ENCODE results near the gene IFNLR1.

Gene IFNLR1

DNA sequence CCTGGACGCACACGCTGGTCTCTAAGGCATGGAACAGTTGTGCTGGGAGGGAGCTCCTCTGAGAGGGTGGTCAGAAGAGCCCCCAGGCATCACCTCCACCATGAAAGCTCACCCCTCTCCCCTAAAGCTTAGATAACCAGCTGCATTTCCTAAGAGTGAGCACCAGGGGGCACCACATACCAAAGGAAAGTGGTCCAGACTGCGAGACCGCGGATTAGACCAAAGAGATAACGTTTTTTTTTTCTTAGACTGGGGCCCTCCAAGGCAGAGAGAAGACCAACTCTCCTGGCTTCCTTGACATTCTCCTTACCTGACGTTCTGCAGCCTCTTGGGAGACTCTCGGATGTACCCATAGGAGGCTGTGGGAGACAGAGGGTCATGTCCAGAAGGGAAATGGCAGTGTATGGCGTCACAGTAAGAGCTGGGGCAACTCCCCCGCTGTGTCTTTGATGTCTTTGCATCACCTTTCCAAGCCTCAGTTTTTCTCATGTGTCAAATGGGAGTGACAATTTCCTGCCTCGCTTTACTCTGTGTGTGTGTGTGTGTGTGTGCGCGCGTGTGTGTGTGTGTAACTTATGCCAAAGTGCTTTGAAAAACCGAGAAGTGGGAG lies 12.3 kb upstream of the IFNLR1 start:
- DNase-seq = peak; percentile 67 to 79 (median 70)
- peak overlapping the region in 2 of 7 experiments; percentile 19 to 42 for H3K4me3 ChIP-seq (ENCODE audit: control insufficient read depth in 1 of 7, extremely low read depth in 1 of 7, insufficient read depth in 4 of 7, low read depth in 2 of 7, low read length in 6 of 7)

DNA sequence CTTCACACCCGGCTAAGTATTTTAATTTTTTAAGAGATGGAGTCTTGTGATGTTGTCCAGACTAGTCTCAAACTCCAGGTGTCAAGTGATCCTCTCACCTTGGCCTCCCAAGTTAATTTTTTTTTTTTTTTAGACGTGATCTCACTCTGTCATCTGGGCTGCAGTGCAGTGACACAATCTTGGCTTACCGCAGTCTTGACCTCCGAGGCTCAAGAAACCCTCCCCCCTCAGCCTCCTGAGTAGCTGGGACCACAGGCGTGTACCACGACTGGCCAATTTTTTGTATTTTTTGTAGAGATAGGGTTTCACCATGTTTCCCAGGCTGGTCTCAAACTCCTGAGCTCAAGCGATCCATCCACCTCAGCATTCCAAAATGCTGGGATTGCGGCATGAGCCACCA lies 11.7 kb upstream of the IFNLR1 start:
- DNase-seq = no peak
- no CpG with 5 or more reads among the region's 8 CpGs for WGBS (ENCODE audit: insufficient coverage)
- Histone ChIP-seq H3K4me3 (ENCODE audit: control insufficient read depth in 1 of 7, extremely low read depth in 1 of 7, insufficient read depth in 4 of 7, low read depth in 2 of 7, low read length in 6 of 7) (no peak overlapping the region), H3K4me1 (ENCODE audit: control extremely low read depth in 1 of 4, control insufficient read depth in 4 of 4, insufficient read depth in 4 of 4, low read length in 3 of 4) (peaks cover 0 to 3% (median 0%) of the 10 kb centered on the region in 4 experiments), H3K36me3 (ENCODE audit: control insufficient read depth in 4 of 4, insufficient read depth in 4 of 4, low read length in 3 of 4) (no peaks in the 10 kb centered on the region), H3K27me3 (replicated peaks in 2 of 5; ENCODE audit: control insufficient read depth in 4 of 5, insufficient read depth in 5 of 5, low read length in 4 of 5) (peaks cover 0 to 8% (median 0%) of the 10 kb centered on the region in 5 experiments), H3K9me3 (ENCODE audit: control extremely low read depth in 1 of 5, control insufficient read depth in 4 of 5, insufficient read depth in 2 of 5, low read depth in 1 of 5, low read length in 4 of 5) (no peaks in the 10 kb centered on the region), H3K27ac (ENCODE audit: insufficient read depth in 1 of 2, low read depth in 1 of 2, low read length in 2 of 2, poor library complexity in 1 of 2, severe bottlenecking in 2 of 2) (no peak overlapping the region)
- ChIA-PET CTCF (interaction anchor here (0.6 to 7.6 kb wide), 29 partner anchors 8 to 628 kb away, joined by 3 to 244 read pairs (median 4); partner anchors contain the start of genes NIPAL3 and STPG1), POLR2A (interaction anchor here (0.6 to 1.3 kb wide), 3 partner anchors 30 to 221 kb away, joined by 3 read pairs; no protein-coding TSS in a partner anchor)

More for the DNA sequence above, 12.3 kb upstream of the IFNLR1 start:
- Histone ChIP-seq H3K27ac (ENCODE audit: insufficient read depth in 1 of 2, low read depth in 1 of 2, low read length in 2 of 2, poor library complexity in 1 of 2, severe bottlenecking in 2 of 2) (no peak overlapping the region), H3K36me3 (ENCODE audit: control insufficient read depth in 4 of 4, insufficient read depth in 4 of 4, low read length in 3 of 4) (no peaks in the 10 kb centered on the region), H3K27me3 (replicated peaks in 2 of 5; ENCODE audit: control insufficient read depth in 4 of 5, insufficient read depth in 5 of 5, low read length in 4 of 5) (peaks cover 0 to 6% (median 0%) of the 10 kb centered on the region in 5 experiments), H3K4me1 (ENCODE audit: control extremely low read depth in 1 of 4, control insufficient read depth in 4 of 4, insufficient read depth in 4 of 4, low read length in 3 of 4) (peaks cover 0 to 3% (median 0%) of the 10 kb centered on the region in 4 experiments), H3K9me3 (ENCODE audit: control extremely low read depth in 1 of 5, control insufficient read depth in 4 of 5, insufficient read depth in 2 of 5, low read depth in 1 of 5, low read length in 4 of 5) (no peaks in the 10 kb centered on the region)
- 9% methylated on average over 7 of the region's 15 CpGs for WGBS (ENCODE audit: insufficient coverage)
- POLR2A ChIA-PET = interaction anchor here (0.6 to 1.3 kb wide), 3 partner anchors 31 to 221 kb away, joined by 3 read pairs; no protein-coding TSS in a partner anchor
- CTCF ChIA-PET = interaction anchor here (0.6 to 7.6 kb wide), 30 partner anchors 9 to 628 kb away, joined by 3 to 244 read pairs (median 4); partner anchors contain the start of genes NIPAL3 and STPG1

DNA sequence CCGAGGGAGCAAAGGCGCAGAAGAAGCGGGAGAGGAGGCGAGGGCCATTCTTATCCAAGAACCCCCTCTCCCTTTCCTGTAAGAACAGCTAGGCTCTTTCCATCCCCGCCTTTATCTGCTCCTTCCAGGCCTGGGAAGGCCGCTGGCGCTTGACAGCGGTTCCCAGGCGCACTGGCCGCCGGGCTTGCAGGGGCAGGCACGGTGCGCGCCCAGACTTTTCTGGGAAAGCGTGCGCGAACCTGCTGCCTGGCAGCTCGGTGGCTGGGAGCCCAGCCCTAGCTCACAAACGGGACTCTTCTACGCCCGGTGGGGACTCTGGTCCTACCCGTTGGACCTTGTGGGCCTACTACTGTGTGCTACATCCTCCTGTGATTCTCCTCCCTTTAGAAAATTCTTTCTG lies 8.8 kb upstream of the IFNLR1 start:
- DNase-seq = no peak
- ChIA-PET POLR2A (no interaction called here), CTCF (interaction anchor here (0.9 to 7.6 kb wide), 2 partner anchors 191 to 197 kb away, joined by 3 to 244 read pairs; no protein-coding TSS in a partner anchor)
- Histone ChIP-seq H3K9me3 (ENCODE audit: control extremely low read depth in 1 of 5, control insufficient read depth in 4 of 5, insufficient read depth in 2 of 5, low read depth in 1 of 5, low read length in 4 of 5) (no peaks in the 10 kb centered on the region), H3K4me1 (ENCODE audit: control extremely low read depth in 1 of 4, control insufficient read depth in 4 of 4, insufficient read depth in 4 of 4, low read length in 3 of 4) (peaks cover 0 to 7% (median 1%) of the 10 kb centered on the region in 4 experiments), H3K27me3 (replicated peaks in 2 of 5; ENCODE audit: control insufficient read depth in 4 of 5, insufficient read depth in 5 of 5, low read length in 4 of 5) (peaks cover 0 to 9% (median 3%) of the 10 kb centered on the region in 5 experiments), H3K4me3 (ENCODE audit: control insufficient read depth in 1 of 7, extremely low read depth in 1 of 7, insufficient read depth in 4 of 7, low read depth in 2 of 7, low read length in 6 of 7) (no peak overlapping the region), H3K27ac (ENCODE audit: insufficient read depth in 1 of 2, low read depth in 1 of 2, low read length in 2 of 2, poor library complexity in 1 of 2, severe bottlenecking in 2 of 2) (no peak overlapping the region), H3K36me3 (ENCODE audit: control insufficient read depth in 4 of 4, insufficient read depth in 4 of 4, low read length in 3 of 4) (no peaks in the 10 kb centered on the region)
- 72% methylated on average over 21 of the region's 22 CpGs for WGBS (ENCODE audit: insufficient coverage)

DNA sequence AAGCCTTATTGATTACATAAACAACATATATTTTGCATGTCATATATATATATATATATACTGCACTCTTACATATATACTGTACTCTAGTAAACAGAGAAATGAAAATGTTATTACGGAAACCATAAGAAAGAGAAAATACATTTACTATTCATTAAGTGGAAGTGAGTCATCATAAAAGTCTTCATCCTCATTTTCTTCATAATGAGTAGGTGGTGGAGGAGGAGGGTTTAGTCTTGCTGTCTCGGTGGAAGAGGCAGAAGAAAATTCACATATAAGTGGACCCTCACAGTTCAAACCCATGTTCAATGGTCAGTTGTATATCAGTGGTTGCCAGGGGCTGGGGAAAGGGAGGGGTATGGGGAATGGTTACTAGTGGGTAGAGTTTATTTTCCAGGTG lies 8.0 kb upstream of the IFNLR1 start:
- H3K27ac ChIP-seq (ENCODE audit: insufficient read depth in 1 of 2, low read depth in 1 of 2, low read length in 2 of 2, poor library complexity in 1 of 2, severe bottlenecking in 2 of 2) = no peak overlapping the region
- CTCF ChIA-PET = interaction anchor here (1.7 to 7.6 kb wide), 2 partner anchors 45 to 198 kb away, joined by 3 to 244 read pairs; no protein-coding TSS in a partner anchor
- DNase-seq = no peak
- H3K9me3 ChIP-seq (ENCODE audit: control extremely low read depth in 1 of 5, control insufficient read depth in 4 of 5, insufficient read depth in 2 of 5, low read depth in 1 of 5, low read length in 4 of 5) = no peaks in the 10 kb centered on the region
- H3K4me3 ChIP-seq (ENCODE audit: control insufficient read depth in 1 of 7, extremely low read depth in 1 of 7, insufficient read depth in 4 of 7, low read depth in 2 of 7, low read length in 6 of 7) = no peak overlapping the region
- peaks cover 0 to 12% (median 3%) of the 10 kb centered on the region in 4 experiments for H3K4me1 ChIP-seq (ENCODE audit: control extremely low read depth in 1 of 4, control insufficient read depth in 4 of 4, insufficient read depth in 4 of 4, low read length in 3 of 4)
- POLR2A ChIA-PET = no interaction called here
- peaks cover 0 to 9% (median 3%) of the 10 kb centered on the region in 5 experiments for H3K27me3 ChIP-seq (replicated peaks in 2 of 5; ENCODE audit: control insufficient read depth in 4 of 5, insufficient read depth in 5 of 5, low read length in 4 of 5)
- no peaks in the 10 kb centered on the region for H3K36me3 ChIP-seq (ENCODE audit: control insufficient read depth in 4 of 4, insufficient read depth in 4 of 4, low read length in 3 of 4)
- whole genome bisulfite sequencing (ENCODE audit: insufficient coverage) = no CpG with 5 or more reads among the region's 2 CpGs

DNA sequence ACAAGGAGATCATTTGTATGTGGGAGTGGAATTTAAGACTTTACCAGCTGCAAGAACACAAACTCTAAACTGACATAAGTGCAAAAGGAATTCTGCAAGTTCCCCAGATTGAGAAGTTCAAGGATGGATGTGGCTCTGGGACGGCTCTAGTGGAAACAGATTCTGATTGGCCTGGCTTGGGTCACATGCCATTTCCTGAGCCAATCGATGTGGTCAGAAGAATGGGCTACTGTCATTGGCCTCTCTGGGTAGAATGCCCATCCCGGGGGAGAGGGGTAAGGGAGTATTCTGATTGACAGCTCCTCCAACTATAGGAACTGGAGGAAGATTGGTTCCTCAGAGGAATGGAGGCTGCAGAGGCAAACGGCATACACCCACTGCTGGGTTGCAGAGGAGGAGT lies 6.0 kb upstream of the IFNLR1 start:
- 83% methylated on average over 1 of the region's 4 CpGs for WGBS (ENCODE audit: insufficient coverage)
- Histone ChIP-seq H3K4me3 (ENCODE audit: control insufficient read depth in 1 of 7, extremely low read depth in 1 of 7, insufficient read depth in 4 of 7, low read depth in 2 of 7, low read length in 6 of 7) (no peak overlapping the region), H3K9me3 (ENCODE audit: control extremely low read depth in 1 of 5, control insufficient read depth in 4 of 5, insufficient read depth in 2 of 5, low read depth in 1 of 5, low read length in 4 of 5) (no peaks in the 10 kb centered on the region), H3K36me3 (ENCODE audit: control insufficient read depth in 4 of 4, insufficient read depth in 4 of 4, low read length in 3 of 4) (no peaks in the 10 kb centered on the region), H3K27ac (ENCODE audit: insufficient read depth in 1 of 2, low read depth in 1 of 2, low read length in 2 of 2, poor library complexity in 1 of 2, severe bottlenecking in 2 of 2) (no peak overlapping the region), H3K4me1 (ENCODE audit: control extremely low read depth in 1 of 4, control insufficient read depth in 4 of 4, insufficient read depth in 4 of 4, low read length in 3 of 4) (peaks cover 8 to 22% (median 10%) of the 10 kb centered on the region in 4 experiments), H3K27me3 (replicated peaks in 2 of 5; ENCODE audit: control insufficient read depth in 4 of 5, insufficient read depth in 5 of 5, low read length in 4 of 5) (peaks cover 0 to 18% (median 5%) of the 10 kb centered on the region in 5 experiments)
- ChIA-PET CTCF (interaction anchor here (6.1 kb wide), 1 partner anchor 199 kb away, joined by 30 read pairs; no protein-coding TSS in a partner anchor), POLR2A (no interaction called here)
- no peak for DNase-seq

DNA sequence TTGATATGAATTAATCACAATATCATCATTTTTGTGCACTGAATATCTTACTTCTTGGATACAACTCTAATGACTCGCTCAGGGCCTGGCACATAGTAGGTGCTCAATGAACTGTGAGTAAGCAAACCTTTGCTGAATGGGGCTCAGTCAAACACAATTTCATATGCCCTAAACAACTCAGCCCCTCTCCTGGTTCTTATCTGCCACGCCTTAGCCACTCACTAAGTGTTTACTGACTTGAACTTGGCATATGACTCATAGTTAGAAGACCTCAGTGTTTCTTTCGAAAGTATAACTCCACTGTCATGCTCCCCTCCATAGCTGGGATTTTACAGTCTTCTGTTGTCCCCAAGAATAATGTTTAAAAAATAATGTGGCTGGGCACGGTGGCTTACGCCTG lies 4.8 kb upstream of the IFNLR1 start:
- ChIA-PET CTCF (interaction anchor here (2.6 to 6.1 kb wide), 2 partner anchors 8 to 200 kb away, joined by 27 to 30 read pairs; no protein-coding TSS in a partner anchor), POLR2A (no interaction called here)
- Histone ChIP-seq H3K4me1 (ENCODE audit: control extremely low read depth in 1 of 4, control insufficient read depth in 4 of 4, insufficient read depth in 4 of 4, low read length in 3 of 4) (peaks cover 8 to 26% (median 18%) of the 10 kb centered on the region in 4 experiments), H3K36me3 (ENCODE audit: control insufficient read depth in 4 of 4, insufficient read depth in 4 of 4, low read length in 3 of 4) (no peaks in the 10 kb centered on the region), H3K9me3 (ENCODE audit: control extremely low read depth in 1 of 5, control insufficient read depth in 4 of 5, insufficient read depth in 2 of 5, low read depth in 1 of 5, low read length in 4 of 5) (no peaks in the 10 kb centered on the region), H3K27me3 (replicated peaks in 2 of 5; ENCODE audit: control insufficient read depth in 4 of 5, insufficient read depth in 5 of 5, low read length in 4 of 5) (peaks cover 0 to 30% (median 9%) of the 10 kb centered on the region in 5 experiments), H3K27ac (ENCODE audit: insufficient read depth in 1 of 2, low read depth in 1 of 2, low read length in 2 of 2, poor library complexity in 1 of 2, severe bottlenecking in 2 of 2) (no peak overlapping the region), H3K4me3 (ENCODE audit: control insufficient read depth in 1 of 7, extremely low read depth in 1 of 7, insufficient read depth in 4 of 7, low read depth in 2 of 7, low read length in 6 of 7) (no peak overlapping the region)
- peak in 2 of 3 donors; percentile 25 to 41 for DNase-seq
- WGBS (ENCODE audit: insufficient coverage) = 87% methylated on average over 3 of the region's 5 CpGs
